ENCODE data around the gene BTBD9.
"Not testable (repeated sequence)": the region's sequence is repeated elsewhere in the genome, so short reads cannot be mapped to it uniquely, and the experiment has no call there.

The BTBD9 gene

DNA sequence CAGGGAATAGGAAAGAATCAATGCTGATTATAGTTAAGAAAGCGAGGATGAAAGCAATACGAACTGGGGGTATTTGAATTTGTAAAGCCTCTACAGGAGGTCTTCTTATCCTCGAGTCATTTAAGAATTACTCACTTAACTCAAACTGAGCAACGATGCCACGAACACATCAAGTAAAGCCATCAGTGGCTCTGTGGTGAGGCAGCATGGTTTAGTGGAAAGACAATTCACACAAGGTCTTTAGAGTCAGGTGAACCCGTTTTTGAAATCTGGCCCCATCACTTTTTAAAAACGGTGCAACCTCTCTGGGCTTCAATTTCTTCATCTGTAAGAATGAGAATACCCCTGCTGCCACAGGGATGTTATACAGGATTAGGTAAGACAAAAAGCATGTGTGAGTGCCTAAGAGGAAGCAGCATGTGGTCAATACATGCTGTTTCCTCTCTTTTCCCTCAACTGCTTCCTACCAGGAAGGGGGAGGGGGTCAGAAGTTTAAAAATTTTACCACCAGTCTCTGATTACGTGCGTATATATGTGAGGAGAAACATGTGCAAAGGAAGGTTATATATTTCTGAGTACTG is 162.0 kb downstream of the BTBD9 start:
- no peak for DNase-seq

DNA sequence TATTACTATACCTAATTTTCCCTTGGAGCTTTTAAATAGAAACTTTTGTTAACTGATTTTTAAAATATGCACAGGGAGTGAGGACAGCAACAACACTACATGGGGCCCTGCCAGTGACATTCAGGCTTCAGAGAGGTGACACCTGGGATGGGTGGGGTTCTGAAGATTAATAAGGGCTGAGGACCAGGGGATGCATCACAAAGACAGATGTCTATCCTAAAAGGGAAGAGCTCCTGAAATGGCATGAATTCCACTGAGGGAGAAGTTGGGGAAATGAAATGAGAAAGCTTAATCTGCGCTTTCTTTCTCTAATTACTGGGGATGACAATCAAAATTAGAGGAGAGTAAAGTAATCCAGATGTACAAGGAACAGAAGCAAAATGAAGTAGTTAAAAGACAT is 162.8 kb downstream of the BTBD9 start:
- no peak for DNase-seq

DNA sequence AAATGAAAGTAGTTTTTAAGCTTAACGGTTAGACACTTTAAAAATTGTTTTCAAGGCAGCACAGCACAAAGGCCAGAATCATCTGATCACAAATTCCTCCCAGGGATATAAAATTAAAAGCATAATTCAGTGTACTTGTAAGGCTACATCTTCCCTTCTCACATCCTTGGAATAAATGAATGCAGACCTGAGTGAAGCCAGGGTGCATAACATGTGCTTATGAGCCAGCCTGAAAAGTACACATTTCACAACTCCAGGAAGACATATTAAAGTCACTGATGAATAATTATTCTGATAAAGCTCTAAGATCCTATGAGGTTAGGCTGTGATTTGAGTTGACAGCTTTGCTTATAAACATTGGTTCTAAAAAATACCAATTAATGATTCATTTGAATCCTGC is 163.6 kb downstream of the BTBD9 start:
- DNase-seq: no peak

DNA sequence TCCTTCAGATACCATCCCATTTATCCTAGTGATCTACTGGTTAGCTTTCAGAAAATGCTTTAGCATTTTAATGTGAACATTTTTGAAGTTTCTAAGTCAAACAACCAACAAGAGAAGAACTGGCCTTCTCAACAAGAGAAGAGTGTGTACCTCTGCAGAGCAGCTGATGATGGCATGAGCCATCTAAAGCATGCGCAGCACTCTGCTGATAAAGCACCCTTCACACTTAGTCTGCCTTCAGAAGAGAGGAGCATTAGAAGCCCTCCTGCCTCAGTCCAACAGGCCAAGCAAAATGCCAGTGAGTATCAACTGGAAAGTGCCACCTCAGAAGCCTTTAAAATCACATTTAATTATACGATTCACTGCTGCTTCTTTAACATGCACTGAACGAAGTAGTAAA is 169.2 kb downstream of the BTBD9 start:
- DNase-seq: no peak

DNA sequence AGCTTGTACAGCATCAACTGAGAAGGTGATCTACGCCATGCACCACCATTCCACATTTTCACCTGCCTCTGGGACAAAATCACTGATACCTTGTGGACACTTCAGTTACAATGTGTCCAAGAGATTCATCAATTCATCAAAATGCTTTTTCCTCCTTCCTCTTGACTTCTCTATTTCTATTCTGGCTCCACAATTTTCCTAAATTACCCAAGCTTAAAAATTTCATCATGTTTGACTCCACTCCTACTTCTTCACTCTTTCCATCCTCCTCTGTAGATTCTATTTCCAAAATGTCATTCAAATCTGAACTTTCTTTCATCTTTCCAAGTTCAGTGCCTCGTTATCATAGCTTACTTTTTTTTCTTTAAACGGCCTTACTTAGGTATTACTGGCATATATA is 172.2 kb downstream of the BTBD9 start:
- no peak for DNase-seq

DNA sequence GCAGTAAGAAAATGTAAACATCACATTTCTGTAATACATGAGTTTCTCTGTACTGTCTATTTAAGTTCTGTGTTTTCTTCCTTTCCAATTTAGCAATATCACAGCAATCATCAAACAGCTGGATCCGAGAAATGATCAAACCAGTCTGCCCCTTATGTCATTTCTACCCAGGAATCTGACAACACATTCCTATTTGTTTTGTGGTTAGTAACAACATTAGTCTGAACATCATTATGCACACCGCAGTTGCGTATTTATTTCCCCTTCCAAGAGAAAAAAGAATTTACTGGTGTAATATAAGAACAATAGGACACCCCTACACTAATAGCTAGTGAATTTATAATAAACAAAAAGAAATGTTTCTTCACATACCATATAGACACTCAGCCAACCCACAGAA is 179.5 kb downstream of the BTBD9 start:
- no peak for DNase-seq

DNA sequence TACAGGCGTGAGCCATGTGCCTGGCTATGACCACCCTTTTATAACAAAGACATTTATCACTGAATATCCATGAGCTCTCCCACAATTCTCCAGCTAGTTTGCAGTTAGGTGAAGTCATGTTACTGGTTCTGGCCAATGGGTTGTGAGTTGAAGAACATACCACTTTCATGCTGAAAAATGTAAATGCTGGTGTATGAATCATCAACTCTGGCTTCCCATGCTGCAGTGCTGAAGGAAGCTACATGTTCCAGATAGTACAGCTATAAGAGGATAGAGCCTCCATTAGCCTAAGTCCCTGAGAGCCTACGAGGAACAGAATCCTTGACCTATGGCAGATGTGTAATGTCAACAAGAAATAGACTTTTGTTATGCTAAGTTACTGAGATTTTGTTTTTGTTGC is 180.4 kb downstream of the BTBD9 start:
- DNase-seq: no peak

GRCh38 chr6:38453861-38454260 is 185.9 kb downstream of the BTBD9 start:
- DNase-seq: no peak

DNA sequence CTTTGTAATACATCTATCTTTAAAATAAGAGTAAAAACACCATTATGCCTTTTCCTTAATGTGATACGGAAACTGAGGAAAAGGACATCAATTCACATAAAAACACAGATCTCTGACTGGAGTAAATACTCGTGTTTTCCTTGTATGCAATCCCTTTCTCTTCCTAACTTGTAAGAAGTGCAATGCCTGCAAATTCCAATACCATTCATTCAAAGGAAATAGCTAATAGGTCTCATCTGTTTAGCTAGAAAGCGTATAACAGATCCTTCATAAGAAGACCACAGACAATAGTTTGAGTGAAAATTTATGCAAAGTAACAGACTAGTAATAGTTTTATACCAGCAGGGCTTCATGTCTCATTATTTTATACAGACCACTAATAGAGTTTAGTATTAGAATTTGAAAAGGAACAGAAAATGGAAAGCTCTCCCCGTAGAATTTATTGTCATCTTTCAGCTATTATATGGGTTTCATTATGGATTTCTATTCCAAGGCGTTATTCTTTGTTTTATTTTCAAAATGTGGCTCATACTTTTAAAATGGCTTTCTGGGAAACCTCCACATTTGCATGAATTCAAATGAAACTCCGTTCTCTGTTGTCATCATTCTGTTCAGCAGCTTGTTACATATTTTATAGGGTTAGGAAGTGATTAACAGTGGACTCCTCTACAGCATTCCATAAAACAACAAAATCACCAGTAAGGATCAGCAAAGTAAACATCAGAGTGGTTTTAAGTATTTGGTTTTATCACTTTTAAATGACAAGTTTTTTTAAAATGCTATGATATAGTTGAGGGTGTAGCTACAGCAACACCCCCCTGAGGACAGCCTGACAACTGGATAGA is 186.7 kb downstream of the BTBD9 start:
- DNase-seq: no peak

GRCh38 chr6:38450717-38451116 is 189.0 kb downstream of the BTBD9 start:
- no peak for DNase-seq

DNA sequence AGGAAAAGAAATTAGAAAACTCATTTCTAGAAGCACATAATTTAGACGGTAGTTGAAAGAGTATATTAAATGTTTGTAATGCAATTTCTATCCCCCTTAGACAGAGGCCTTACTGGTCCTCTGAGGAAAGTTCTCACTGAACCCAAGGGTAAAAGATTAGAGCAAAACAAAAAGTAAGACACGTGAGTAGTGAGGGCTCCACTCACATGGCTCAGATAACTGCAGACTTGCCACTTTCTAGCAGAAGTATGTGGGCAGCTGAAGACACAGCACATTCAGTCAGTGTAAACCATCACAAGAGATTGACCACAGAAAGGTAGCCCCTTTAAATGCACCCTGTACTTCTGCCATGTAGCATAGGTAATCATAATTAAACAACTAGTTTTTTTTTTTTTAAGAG is 193.8 kb downstream of the BTBD9 start:
- no peak for DNase-seq

DNA sequence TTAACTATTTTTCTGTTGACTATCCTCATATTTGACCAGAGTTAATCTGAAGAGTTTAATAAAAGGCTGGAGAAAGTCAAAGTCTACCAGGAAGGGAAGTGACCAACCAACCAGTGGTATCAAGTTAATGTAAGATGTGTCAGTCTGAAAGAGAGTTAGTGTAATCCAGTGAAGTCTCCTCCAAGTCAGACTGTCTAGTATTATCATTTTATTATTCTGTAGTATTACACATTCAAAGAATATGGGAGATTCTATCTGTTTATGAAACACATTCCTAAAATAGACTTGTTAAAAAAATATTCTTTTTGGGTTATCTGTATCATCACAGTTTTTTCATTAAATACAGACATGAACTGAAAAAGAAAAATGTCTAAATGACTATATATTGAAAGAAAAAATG is 194.4 kb downstream of the BTBD9 start:
- DNase-seq: no peak

GRCh38 chr6:38443352-38444144 is 196.2 kb downstream of the BTBD9 start:
- no peak for DNase-seq

DNA sequence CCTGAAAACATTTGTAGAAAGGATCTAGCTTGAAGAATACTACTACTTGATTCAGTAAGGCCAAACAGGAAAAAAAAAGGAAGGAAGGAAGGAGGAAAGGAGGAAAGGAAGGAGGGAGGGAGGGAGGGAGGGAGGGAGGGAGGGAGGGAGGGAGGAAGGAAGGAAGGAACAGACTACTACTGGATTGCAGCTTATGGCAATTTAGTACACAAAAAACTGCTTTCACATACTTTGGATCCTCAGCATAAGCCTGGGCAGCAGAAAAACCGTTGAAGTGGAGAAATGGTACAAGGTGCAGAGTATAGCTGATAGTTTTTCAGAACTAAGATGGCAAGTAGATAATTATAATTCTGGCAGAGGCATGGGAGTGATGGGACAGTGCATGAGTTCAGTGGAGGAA is 201.6 kb downstream of the BTBD9 start:
- no peak for DNase-seq

- DNase-seq: no peak
Measured at GRCh38 chr6:38436726-38437465, 202.8 kb downstream of the BTBD9 start.

DNA sequence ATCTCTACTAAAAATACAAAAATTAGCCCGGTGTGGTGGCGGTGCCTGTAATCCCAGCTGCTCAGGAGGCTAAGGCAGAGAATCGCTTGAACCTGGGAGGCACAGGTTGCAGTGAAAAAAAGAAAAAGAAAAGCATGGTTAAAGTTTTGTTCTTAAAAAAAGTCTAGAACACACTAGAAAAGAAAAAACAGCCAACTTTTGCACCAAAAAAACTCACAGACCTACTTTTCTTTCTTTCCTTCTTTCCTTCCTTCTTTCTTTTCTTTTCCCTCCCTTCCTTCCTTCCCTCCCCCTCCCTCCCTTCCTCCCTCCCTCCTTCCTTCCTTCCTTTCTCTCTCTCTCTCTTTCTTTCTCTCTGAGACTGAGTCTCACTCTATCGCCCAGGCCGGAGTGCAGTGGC is 204.4 kb downstream of the BTBD9 start:
- no peak for DNase-seq

DNA sequence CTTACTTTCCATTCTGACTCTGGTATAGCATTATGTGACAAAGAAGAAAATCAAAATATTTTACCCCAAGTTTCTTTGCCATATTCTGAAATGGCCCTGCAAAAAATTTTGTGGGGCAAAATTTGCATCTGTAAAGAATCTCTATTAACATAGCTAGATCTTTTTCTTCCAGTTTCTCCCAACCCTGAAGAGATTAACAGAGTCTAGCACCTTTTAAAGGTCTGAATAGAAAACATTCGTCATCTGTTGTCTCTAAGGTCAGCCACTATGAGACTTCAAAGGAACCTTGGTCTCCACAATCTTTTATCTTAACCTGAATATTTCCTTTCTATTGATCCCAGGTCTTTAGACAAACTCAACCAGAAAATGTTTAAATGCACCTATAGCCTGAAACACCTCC is 205.7 kb downstream of the BTBD9 start:
- DNase-seq: no peak

DNA sequence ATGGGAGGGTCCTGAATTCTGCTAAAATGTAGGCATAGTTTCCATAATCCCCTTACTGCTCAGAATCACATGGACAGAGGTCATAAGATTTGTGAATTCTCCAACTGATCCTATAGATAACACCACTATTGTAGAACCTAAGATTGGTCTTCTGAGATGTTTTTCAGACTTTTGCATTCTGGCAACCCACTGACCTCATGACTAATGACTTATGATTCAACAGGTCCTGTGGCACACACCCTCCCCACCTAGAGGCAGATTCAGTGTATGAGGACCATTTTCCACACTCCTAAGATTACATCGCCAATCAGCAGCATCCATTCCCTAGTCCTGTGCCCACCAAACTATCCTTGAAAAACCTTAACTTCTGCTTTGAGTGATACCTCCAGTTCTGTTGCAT is 207.2 kb downstream of the BTBD9 start:
- no peak for DNase-seq

GRCh38 chr6:38432079-38432478 is 207.7 kb downstream of the BTBD9 start:
- no peak for DNase-seq

DNA sequence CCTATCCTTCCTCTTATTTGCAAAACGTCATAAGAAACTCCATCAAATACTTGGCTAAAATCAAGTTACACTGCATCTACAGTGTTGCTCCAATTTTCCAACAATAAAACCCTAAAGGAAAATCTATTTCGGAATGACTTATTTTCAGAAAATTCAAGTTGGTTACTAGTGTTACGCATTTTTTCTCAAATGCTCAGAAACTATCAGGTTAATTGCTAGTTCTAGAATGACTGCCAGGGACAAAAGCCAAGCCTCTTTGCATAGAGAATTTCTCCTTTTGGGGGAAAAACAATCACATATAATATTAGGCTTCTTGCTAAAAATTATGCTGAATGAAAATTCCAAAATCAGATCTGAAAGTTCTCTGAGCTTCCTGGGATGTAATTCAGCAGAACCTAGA is 210.2 kb downstream of the BTBD9 start:
- DNase-seq: no peak

DNA sequence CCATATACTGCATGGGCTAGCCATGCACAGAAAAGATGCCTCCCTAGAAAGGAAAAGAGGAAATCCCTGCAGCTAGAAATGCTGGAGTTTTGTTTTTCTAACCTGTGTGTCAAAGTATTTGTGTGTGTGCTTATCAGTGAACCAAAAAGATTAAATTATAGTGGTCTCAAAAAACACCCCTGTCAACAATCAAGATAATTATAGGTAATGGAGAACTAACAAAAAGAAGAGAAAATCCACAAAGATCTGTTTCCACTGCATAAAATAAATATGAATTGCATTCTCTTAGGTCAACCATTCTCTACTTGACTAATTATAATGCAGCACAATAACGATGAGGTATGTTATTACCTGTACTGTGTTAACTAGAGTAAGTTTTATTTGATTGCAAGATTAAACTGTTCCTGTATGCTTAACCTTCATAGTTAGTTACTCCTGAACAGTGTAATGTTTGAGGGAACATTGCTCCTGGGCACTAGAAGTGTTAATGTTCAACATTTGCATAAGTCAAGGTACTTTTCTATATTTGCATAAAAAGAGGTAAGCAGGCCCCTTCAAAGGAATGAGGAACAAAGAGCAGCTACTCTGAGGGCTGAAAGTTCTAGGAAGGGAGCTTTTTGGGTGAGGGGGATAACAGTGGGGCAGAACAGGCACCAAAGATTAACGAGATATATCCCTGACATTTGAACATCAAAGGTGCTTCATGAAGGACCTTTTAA is 212.1 kb downstream of the BTBD9 start:
- DNase-seq: no peak

- DNase-seq: not testable (repeated sequence)
Measured at GRCh38 chr6:38425788-38426488, 213.8 kb downstream of the BTBD9 start.
